Prostate gland (tissue), 2 donors: ENCODE measurements around the gene COL9A3. TPM values are rescaled to one million over a fixed set of nuclear protein-coding genes. Genes with fewer than 3 reads are reported as not detected.

Experiments
- DNase-seq: peaks from one replicate; pipeline ENCODE4 v3.0.0-alpha.2; 2019; ENCODE audit warnings: low spot score
- H3K27ac ChIP-seq, 2 donors: fragments of 200-600 bp; sonication (generic); 2 replicates each; pipeline ENCODE4 v1.5.1; 2017 to 2019
- H3K27me3 ChIP-seq: fragments of 200-600 bp; sonication (generic); replicated peaks from 2 replicates; pipeline ENCODE4 v1.5.1; 2019; ENCODE audit not compliant: insufficient read depth
- H3K36me3 ChIP-seq, 2 donors: fragments of 200-600 bp; sonication (generic); 1 replicate in 1 of 2; 2 replicates in 1 of 2; pipeline versions ENCODE4 v1.5.1 to v1.8.1; 2017 to 2019
- H3K4me1 ChIP-seq: fragments of 200-600 bp; sonication (generic); replicated peaks from 2 replicates; pipeline ENCODE4 v1.5.1; 2019
- H3K4me3 ChIP-seq, 2 donors: fragments of 200-600 bp; sonication (generic); 2 replicates each; pipeline ENCODE4 v1.5.1; 2017 to 2019
- H3K9me3 ChIP-seq: fragments of 200-600 bp; sonication (generic); 2 replicates; pipeline ENCODE4 v1.5.1; 2017
- CTCF ChIP-seq, 4 experiments: fragments of 200-600 bp in 2 of 4; fragments of 450-650 bp in 2 of 4; sonication (generic) in 2 of 4; IDR thresholded peaks; 1 replicate in 3 of 4; 2 replicates in 1 of 4; pipeline ENCODE4 v1.5.1; 2016 to 2019; ENCODE audit warnings: antibody characterized with exemption in 4 of 4, mild to moderate bottlenecking in 2 of 4, moderate library complexity in 2 of 4
- POLR2A ChIP-seq: fragments of 450-650 bp; IDR thresholded peaks from one replicate; pipeline ENCODE4 v1.6.1; 2016; ENCODE audit warnings: antibody characterized with exemption, mild to moderate bottlenecking
- POLR2AphosphoS5 ChIP-seq: sonication (generic); formaldehyde crosslinking; IDR thresholded peaks from one replicate; pipeline ENCODE4 v1.6.1; 2017; ENCODE audit warnings: antibody characterized with exemption
- WGBS: methylation state at CpG from one replicate; pipeline ENCODE4 v1.1.5; 2018; 5-methylcytosine and 5-hydroxymethylcytosine counted together
- intact Hi-C: fragments of 100-400 bp; cut with DNase I; formaldehyde crosslinking; loops from one replicate; pipeline ENCODE4 v1.14.2; 2022
- total RNA-seq, 2 donors: library from RNA; depleted of rRNA; stranded (reverse); fragments of >200 nt; gene quantifications; one replicate each; pipeline ENCODE4 v1.1.0, GENCODE V29; 2016

Gene COL9A3
- total RNA-seq, 2 donors from 2014 or later, result 5.8 to 6.5 TPM

- Histone ChIP-seq H3K9me3 (no peaks in the 10 kb centered on the region), H3K27ac (no peak overlapping the region), H3K36me3 (no peaks in the 10 kb centered on the region), H3K4me3 (no peak overlapping the region), H3K4me1 (peaks cover 5% of the 10 kb centered on the region), H3K27me3 (no peaks in the 10 kb centered on the region)
- intact Hi-C loops, result loop anchor here (2.0 to 10.0 kb wide), 2 partner anchors 124 to 728 kb away; partner anchors contain the start of gene TAF4
- DNase-seq, result no peak
- 75% methylated on average over 9 of the region's 9 CpGs for WGBS
- TF ChIP-seq POLR2A, result no peak
- TF ChIP-seq POLR2AphosphoS5, result no peak
- no peak for TF ChIP-seq CTCF (IDR thresholded peaks at IDR 0.05)
These were observed 24.5 kb upstream of the COL9A3 start for GRCh38 chr20:62792182-62792939.

- peak overlapping the region; percentile 89 to 91 for H3K27ac ChIP-seq
- no peak for DNase-seq
- no peaks in the 10 kb centered on the region for H3K36me3 ChIP-seq
- intact Hi-C loops, result loop anchor here (2.0 to 10.0 kb wide), 2 partner anchors 124 to 728 kb away; partner anchors contain the start of gene TAF4
- no peak overlapping the region for H3K4me3 ChIP-seq
- H3K27me3 ChIP-seq, result no peaks in the 10 kb centered on the region
- H3K9me3 ChIP-seq, result no peaks in the 10 kb centered on the region
- TF ChIP-seq CTCF (IDR thresholded peaks at IDR 0.05) (no peak), POLR2A (no peak), POLR2AphosphoS5 (no peak)
- 77% methylated on average over 20 of the region's 22 CpGs for WGBS
- H3K4me1 ChIP-seq, result peaks cover 9% of the 10 kb centered on the region
These were observed 23.7 kb upstream of the COL9A3 start for GRCh38 chr20:62792940-62793756.

GRCh38 chr20:62793757-62794006 lies 23.2 kb upstream of the COL9A3 start:
- Histone ChIP-seq H3K4me1 (peaks cover 9% of the 10 kb centered on the region), H3K27ac (peak overlapping the region; percentile 89 to 91), H3K27me3 (no peaks in the 10 kb centered on the region), H3K36me3 (peaks cover 0 to 4% of the 10 kb centered on the region in 2 donors), H3K4me3 (peak overlapping the region; percentile 26 to 63), H3K9me3 (no peaks in the 10 kb centered on the region)
- 58% methylated on average over 7 of the region's 7 CpGs for WGBS
- intact Hi-C loops, result loop anchor here (2.0 to 10.0 kb wide), 2 partner anchors 125 to 729 kb away; partner anchors contain the start of gene TAF4
- no peak for DNase-seq
- no peak for TF ChIP-seq POLR2A
- TF ChIP-seq CTCF (IDR thresholded peaks at IDR 0.05), result no peak
- TF ChIP-seq POLR2AphosphoS5, result no peak

- DNase-seq, result peak; percentile 93
- Histone ChIP-seq H3K36me3 (peaks cover 4 to 7% of the 10 kb centered on the region in 2 donors), H3K4me1 (peaks cover 9% of the 10 kb centered on the region), H3K9me3 (no peaks in the 10 kb centered on the region), H3K27ac (peak overlapping the region; percentile 89 to 91), H3K4me3 (peak overlapping the region; percentile 63 to 77), H3K27me3 (no peaks in the 10 kb centered on the region)
- TF ChIP-seq CTCF (IDR thresholded peaks at IDR 0.05) (peak in 1 of 4 experiments; percentile 3), POLR2AphosphoS5 (peak; percentile 95), POLR2A (peak; percentile 90)
- intact Hi-C loops, result loop anchor here (10.0 kb wide), 1 partner anchor 729 kb away; the partner anchor contains the start of gene TAF4
- WGBS, result under 1% methylated on average over 43 of the region's 69 CpGs
These were observed 22.7 kb upstream of the COL9A3 start for GRCh38 chr20:62794007-62794724.
